Astrocyte (in vitro differentiated cells and primary cell): ENCODE results near the gene SGSM2. TPM values are rescaled to one million over a fixed set of nuclear protein-coding genes. Genes with fewer than 3 reads are reported as not detected.

Experiments
- DNase-seq: peaks from one replicate; pipeline ENCODE4 v3.0.0-alpha.2; 2010; ENCODE audit warnings: low read depth
- FAIRE-seq: peaks from 2 replicates; lab custom pipeline; 2011; peaks lifted over from hg19 to GRCh38; lab: Jason Lieb, UNC
- H2AFZ ChIP-seq: 2 replicates; pipeline ENCODE4 v1.6.0; 2012; ENCODE audit warnings: low read depth, low read length, inconsistent platforms
- H3K27ac ChIP-seq: 2 replicates; pipeline ENCODE4 v1.5.1; 2011; ENCODE audit warnings: low read depth, low read length, inconsistent platforms
- H3K27me3 ChIP-seq: 2 replicates; pipeline ENCODE4 v1.6.0; 2011; ENCODE audit warnings: low read length, inconsistent platforms; ENCODE audit not compliant: insufficient read depth
- H3K36me3 ChIP-seq: 2 replicates; pipeline ENCODE4 v1.5.1; 2011; ENCODE audit warnings: low read length, inconsistent platforms; ENCODE audit not compliant: insufficient read depth
- H3K4me1 ChIP-seq: 2 replicates; pipeline ENCODE4 v1.5.1; 2011; ENCODE audit warnings: low read length, inconsistent platforms; ENCODE audit not compliant: insufficient read depth
- H3K4me2 ChIP-seq: 2 replicates; pipeline ENCODE4 v1.6.0; 2012; ENCODE audit warnings: low read length, inconsistent platforms
- H3K4me3 ChIP-seq: 2 replicates; pipeline ENCODE4 v1.5.1; 2011; ENCODE audit warnings: low read depth, mild to moderate bottlenecking, low read length, inconsistent platforms; ENCODE audit not compliant: insufficient read depth
- H3K79me2 ChIP-seq: 2 replicates; pipeline ENCODE4 v1.6.0; 2012; ENCODE audit warnings: mild to moderate bottlenecking, low read length, inconsistent platforms; ENCODE audit not compliant: insufficient read depth
- H3K9ac ChIP-seq: 2 replicates; pipeline ENCODE4 v1.6.0; 2012; ENCODE audit warnings: mild to moderate bottlenecking, low read length, inconsistent platforms
- H3K9me3 ChIP-seq: 2 replicates; pipeline ENCODE4 v1.5.1; 2012; ENCODE audit warnings: low read depth, mild to moderate bottlenecking, low read length, inconsistent platforms; ENCODE audit not compliant: insufficient read depth
- H4K20me1 ChIP-seq: 2 replicates; pipeline ENCODE4 v1.6.0; 2012; ENCODE audit warnings: low read length, inconsistent platforms; ENCODE audit not compliant: insufficient read depth
- H3K27ac Mint-ChIP-seq: one replicate; pipeline ENCODE4 v1.8.0; 2021; ENCODE audit warnings: mild to moderate bottlenecking, mixed read lengths; ENCODE audit not compliant: unreplicated experiment
- H3K27me3 Mint-ChIP-seq: one replicate; pipeline ENCODE4 v1.8.0; 2021; ENCODE audit warnings: low read depth, mixed read lengths; ENCODE audit not compliant: unreplicated experiment
- H3K36me3 Mint-ChIP-seq: one replicate; pipeline ENCODE4 v1.8.0; 2021; ENCODE audit warnings: low read depth, mixed read lengths; ENCODE audit not compliant: unreplicated experiment
- H3K4me1 Mint-ChIP-seq: one replicate; pipeline ENCODE4 v1.8.0; 2021; ENCODE audit warnings: low read depth, mixed read lengths; ENCODE audit not compliant: unreplicated experiment
- H3K4me3 Mint-ChIP-seq: one replicate; pipeline ENCODE4 v1.8.0; 2021; ENCODE audit warnings: mild to moderate bottlenecking, moderate library complexity, mixed read lengths; ENCODE audit not compliant: unreplicated experiment
- H3K9me3 Mint-ChIP-seq: one replicate; pipeline ENCODE4 v1.8.0; 2021; ENCODE audit warnings: mild to moderate bottlenecking, mixed read lengths; ENCODE audit not compliant: unreplicated experiment
- CTCF ChIP-seq: IDR thresholded peaks from 2 replicates; pipeline ENCODE4 v1.5.1; 2011; ENCODE audit warnings: low read depth, mild to moderate bottlenecking, inconsistent platforms, low read length, moderate library complexity; ENCODE audit not compliant: insufficient read depth
- EZH2 ChIP-seq: IDR thresholded peaks from 2 replicates; pipeline ENCODE4 v1.6.1; 2012; ENCODE audit warnings: mild to moderate bottlenecking, low read length, inconsistent platforms; ENCODE audit not compliant: insufficient read depth
- total RNA-seq: library from RNA; stranded (reverse); gene quantifications from 2 replicates; pipeline ENCODE4 v1.2.1, GENCODE V29; 2021

Gene SGSM2
- total RNA-seq, 1 donor from 2014 or later, result 62.1 TPM

GRCh38 chr17:2380950-2381649 lies 43.8 kb downstream of the SGSM2 start:
- peaks cover 7% of the 10 kb centered on the region for H3K36me3 Mint-ChIP-seq
- no peaks in the 10 kb centered on the region for H3K9me3 ChIP-seq
- no peaks in the 10 kb centered on the region for H3K27me3 Mint-ChIP-seq
- H3K36me3 ChIP-seq, result peaks cover 7% of the 10 kb centered on the region
- peaks cover 6% of the 10 kb centered on the region for H4K20me1 ChIP-seq
- no peak overlapping the region for H3K4me3 ChIP-seq
- no peaks in the 10 kb centered on the region for H3K9me3 Mint-ChIP-seq
- no peaks in the 10 kb centered on the region for H3K79me2 ChIP-seq
- peak overlapping the region; percentile 34 for H3K27ac Mint-ChIP-seq
- FAIRE-seq (no peak), DNase-seq (no peak)
- H3K4me1 Mint-ChIP-seq, result peaks cover 14% of the 10 kb centered on the region
- H2AFZ ChIP-seq, result no peak overlapping the region
- H3K4me3 Mint-ChIP-seq, result no peak overlapping the region
- H3K4me1 ChIP-seq, result peaks cover 10% of the 10 kb centered on the region
- no peak overlapping the region for H3K27ac ChIP-seq
- TF ChIP-seq EZH2, result no peak
- no peak for TF ChIP-seq CTCF
- no peaks in the 10 kb centered on the region for H3K27me3 ChIP-seq
- no peak overlapping the region for H3K9ac ChIP-seq
- H3K4me2 ChIP-seq, result no peak overlapping the region

DNA sequence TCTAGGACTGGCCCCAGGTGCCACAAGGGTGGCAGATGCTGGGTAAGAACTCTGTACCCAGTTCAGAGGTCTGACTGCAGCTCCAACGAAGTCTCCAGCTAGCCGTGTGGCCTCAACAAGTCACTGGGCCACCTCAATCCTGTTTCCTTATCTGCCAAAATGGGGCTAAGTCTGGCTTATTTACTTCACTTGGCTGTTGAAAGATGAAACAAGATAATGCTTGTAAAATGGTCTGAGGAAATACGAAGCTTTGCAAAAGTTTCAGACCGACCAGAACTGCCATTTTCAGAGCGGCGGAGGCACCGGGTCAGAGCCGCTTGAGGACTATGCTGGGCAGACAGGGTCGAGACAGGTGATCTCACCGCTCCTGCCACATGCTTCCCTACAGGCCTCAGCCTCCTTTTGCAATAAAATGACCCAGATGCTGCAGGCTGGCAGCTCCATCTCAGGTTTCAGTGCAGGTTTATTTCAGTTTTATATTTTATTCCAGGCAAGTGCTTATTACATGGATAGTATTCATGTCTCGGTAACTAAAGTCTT lies 46.4 kb downstream of the SGSM2 start:
- Histone ChIP-seq H3K4me3 (no peak overlapping the region), H3K36me3 (peaks cover 4% of the 10 kb centered on the region), H3K9ac (no peak overlapping the region), H3K4me2 (no peak overlapping the region), H3K4me1 (peaks cover 10% of the 10 kb centered on the region), H3K27ac (no peak overlapping the region), H3K9me3 (no peaks in the 10 kb centered on the region), H3K27me3 (no peaks in the 10 kb centered on the region), H2AFZ (no peak overlapping the region), H3K79me2 (peaks cover 6% of the 10 kb centered on the region), H4K20me1 (peaks cover 15% of the 10 kb centered on the region)
- Mint-ChIP-seq H3K4me1 (peaks cover 14% of the 10 kb centered on the region), H3K36me3 (peaks cover 3% of the 10 kb centered on the region), H3K27me3 (no peaks in the 10 kb centered on the region), H3K27ac (peak overlapping the region; percentile 34), H3K9me3 (no peaks in the 10 kb centered on the region), H3K4me3 (no peak overlapping the region)
- FAIRE-seq (no peak), DNase-seq (no peak)
- no peak for TF ChIP-seq EZH2
- no peak for TF ChIP-seq CTCF
